B cell (primary cell): Measurements from ENCODE around the gene STN1.

Source experiments
- EZH2 ChIP-seq: IDR thresholded peaks from 2 replicates; pipeline ENCODE4 v1.6.1; 2012; ENCODE audit warnings: borderline replicate concordance, low read depth, mild to moderate bottlenecking, moderate library complexity, low read length; ENCODE audit not compliant: insufficient read depth, poor library complexity, severe bottlenecking
- TF ChIP-seq, protein P1 (sequence below): fragments of 200-600 bp; IDR thresholded peaks from one replicate; pipeline ENCODE4 v1.8.0; 2022; ENCODE audit warnings: antibody characterized with exemption, mild to moderate bottlenecking

DNA sequence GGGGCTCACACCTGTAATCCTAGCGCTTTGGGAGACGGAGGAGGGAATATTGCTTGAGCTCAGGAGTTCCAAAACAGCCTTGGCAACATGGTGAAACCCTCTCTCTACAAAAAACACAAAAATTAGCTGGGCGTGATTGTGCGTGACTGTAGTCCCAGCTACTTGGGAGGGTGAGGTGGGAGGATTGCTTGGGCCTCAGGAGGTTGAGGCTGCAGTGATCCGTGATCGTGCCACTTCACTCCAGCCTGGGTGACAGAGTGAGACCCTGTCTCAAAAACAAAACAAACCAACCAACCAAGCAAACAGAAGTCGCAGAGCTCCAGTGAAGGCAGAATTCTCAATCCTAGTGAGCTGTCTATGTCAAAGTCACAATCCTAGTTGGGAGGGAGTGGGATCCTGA, 14.3 kb upstream of the STN1 start:
- TF ChIP-seq EZH2: no peak
- TF ChIP-seq, protein P1, sequence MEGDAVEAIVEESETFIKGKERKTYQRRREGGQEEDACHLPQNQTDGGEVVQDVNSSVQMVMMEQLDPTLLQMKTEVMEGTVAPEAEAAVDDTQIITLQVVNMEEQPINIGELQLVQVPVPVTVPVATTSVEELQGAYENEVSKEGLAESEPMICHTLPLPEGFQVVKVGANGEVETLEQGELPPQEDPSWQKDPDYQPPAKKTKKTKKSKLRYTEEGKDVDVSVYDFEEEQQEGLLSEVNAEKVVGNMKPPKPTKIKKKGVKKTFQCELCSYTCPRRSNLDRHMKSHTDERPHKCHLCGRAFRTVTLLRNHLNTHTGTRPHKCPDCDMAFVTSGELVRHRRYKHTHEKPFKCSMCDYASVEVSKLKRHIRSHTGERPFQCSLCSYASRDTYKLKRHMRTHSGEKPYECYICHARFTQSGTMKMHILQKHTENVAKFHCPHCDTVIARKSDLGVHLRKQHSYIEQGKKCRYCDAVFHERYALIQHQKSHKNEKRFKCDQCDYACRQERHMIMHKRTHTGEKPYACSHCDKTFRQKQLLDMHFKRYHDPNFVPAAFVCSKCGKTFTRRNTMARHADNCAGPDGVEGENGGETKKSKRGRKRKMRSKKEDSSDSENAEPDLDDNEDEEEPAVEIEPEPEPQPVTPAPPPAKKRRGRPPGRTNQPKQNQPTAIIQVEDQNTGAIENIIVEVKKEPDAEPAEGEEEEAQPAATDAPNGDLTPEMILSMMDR: no peak
